Choroid plexus epithelial cell (primary cell): Measurements from ENCODE around the gene VWA2.

Experiments used
- DNase-seq: peaks from one replicate; pipeline ENCODE4 v3.0.0-alpha.2; 2010; ENCODE audit warnings: low read depth
- H3K4me3 ChIP-seq: 2 replicates; pipeline ENCODE4 v1.5.1; 2011; ENCODE audit warnings: low read depth, mild to moderate bottlenecking, control low read depth, low read length, moderate library complexity
- TF ChIP-seq, protein P1 (sequence below): conservative IDR thresholded peaks from 2 replicates; pipeline ENCODE4 v1.5.1; 2011; ENCODE audit warnings: low read depth, mild to moderate bottlenecking, control low read depth, inconsistent platforms, low read length, moderate library complexity

VWA2 gene

DNA sequence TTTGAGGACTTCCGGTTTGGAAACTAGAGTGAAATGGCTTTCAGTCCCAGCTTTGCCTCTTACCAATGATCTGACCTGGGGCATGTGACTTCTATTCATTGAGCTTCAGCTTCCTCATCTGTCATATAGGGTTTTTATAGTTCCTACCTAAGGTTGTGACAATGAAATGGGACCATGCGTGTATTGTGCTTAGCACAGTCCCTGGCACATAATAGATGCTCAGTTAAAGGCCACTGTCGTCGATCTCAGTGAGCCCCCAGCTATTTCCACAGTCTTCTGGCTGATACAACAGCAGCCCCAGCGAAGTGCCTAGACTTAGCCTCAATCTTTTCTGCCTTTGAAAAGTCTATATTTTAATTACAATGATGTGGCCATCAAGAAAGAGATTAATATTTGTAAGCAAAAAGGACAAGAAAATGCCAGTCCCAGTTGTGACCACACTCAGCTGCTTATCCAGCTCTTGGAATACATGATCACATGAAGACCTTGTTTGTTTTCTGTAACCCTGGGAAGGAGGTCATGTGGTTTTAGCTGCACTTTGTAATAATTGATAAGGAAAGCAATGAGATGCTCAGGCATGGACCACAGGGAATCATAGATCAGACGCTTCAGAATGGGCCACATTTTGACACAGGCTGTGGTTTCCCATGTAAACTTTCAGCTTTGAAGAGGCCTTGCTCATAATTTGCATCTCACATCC lies 44.6 kb downstream of the VWA2 start:
- no peak for DNase-seq
- no peak overlapping the region for H3K4me3 ChIP-seq
- TF ChIP-seq, protein P1, sequence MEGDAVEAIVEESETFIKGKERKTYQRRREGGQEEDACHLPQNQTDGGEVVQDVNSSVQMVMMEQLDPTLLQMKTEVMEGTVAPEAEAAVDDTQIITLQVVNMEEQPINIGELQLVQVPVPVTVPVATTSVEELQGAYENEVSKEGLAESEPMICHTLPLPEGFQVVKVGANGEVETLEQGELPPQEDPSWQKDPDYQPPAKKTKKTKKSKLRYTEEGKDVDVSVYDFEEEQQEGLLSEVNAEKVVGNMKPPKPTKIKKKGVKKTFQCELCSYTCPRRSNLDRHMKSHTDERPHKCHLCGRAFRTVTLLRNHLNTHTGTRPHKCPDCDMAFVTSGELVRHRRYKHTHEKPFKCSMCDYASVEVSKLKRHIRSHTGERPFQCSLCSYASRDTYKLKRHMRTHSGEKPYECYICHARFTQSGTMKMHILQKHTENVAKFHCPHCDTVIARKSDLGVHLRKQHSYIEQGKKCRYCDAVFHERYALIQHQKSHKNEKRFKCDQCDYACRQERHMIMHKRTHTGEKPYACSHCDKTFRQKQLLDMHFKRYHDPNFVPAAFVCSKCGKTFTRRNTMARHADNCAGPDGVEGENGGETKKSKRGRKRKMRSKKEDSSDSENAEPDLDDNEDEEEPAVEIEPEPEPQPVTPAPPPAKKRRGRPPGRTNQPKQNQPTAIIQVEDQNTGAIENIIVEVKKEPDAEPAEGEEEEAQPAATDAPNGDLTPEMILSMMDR, result no peak

DNA sequence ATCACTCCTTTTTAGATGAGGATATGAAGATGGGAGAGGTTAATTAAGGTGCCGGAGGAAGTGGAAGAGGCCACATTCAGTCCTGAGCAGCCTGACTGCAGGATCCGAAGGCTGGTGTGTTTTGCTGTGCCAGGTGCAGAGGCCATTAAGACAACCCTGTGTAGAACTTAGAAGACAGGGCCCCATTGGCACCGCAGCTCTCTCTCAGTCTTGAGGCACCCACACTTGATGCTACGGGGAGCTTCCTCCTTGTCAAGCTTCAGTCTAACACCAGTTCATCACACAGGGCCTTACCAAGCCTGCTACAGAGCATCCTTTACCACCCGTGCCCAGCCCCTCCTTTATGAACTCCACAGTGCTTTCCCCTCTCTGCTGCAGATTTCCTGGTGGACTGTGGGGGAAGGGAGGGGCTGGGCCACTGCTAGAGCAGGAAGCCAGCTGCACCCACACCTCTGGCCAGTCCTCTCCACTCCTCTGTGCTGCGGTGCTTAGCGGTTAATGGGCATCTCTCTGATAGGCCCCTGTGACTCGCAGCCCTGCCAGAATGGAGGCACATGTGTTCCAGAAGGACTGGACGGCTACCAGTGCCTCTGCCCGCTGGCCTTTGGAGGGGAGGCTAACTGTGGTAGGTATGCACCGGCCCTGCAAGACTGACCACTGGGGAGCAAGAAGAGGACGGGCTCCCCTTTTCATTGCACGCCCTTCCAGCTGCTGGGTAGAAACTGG lies 45.5 kb downstream of the VWA2 start:
- no peak overlapping the region for H3K4me3 ChIP-seq
- TF ChIP-seq, protein P1, result no peak
- no peak for DNase-seq

DNA sequence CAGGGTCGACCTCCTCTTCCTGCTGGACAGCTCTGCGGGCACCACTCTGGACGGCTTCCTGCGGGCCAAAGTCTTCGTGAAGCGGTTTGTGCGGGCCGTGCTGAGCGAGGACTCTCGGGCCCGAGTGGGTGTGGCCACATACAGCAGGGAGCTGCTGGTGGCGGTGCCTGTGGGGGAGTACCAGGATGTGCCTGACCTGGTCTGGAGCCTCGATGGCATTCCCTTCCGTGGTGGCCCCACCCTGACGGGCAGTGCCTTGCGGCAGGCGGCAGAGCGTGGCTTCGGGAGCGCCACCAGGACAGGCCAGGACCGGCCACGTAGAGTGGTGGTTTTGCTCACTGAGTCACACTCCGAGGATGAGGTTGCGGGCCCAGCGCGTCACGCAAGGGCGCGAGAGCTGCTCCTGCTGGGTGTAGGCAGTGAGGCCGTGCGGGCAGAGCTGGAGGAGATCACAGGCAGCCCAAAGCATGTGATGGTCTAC lies 46.9 kb downstream of the VWA2 start:
- TF ChIP-seq, protein P1, result no peak
- H3K4me3 ChIP-seq, result no peak overlapping the region
- no peak for DNase-seq

DNA sequence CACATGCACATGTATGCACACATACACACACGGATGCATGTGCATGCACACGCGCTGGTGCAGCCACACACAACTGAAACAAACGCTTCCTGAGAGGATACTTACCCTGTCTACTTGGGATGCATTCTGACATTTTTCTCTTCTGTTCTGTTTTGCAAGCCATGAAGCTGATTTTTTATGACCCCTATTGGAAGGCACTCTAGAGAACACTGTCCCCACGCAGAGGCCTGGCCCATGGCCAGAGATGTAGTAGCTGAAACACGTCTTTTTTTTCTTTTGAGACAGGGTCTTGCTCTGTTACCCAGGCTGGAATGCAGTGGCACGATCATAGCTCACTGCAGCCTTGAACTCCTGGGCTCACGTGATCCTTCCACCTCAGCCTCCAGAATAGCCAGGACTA lies 47.9 kb downstream of the VWA2 start:
- TF ChIP-seq, protein P1, result no peak
- DNase-seq, result no peak

GRCh38 chr10:114288424-114289095 lies 49.5 kb downstream of the VWA2 start:
- TF ChIP-seq, protein P1, result no peak
- no peak for DNase-seq
- no peak overlapping the region for H3K4me3 ChIP-seq

More for the DNA sequence above, 47.9 kb downstream of the VWA2 start:
- H3K4me3 ChIP-seq, result no peak overlapping the region

- no peak for DNase-seq
- H3K4me3 ChIP-seq, result no peak overlapping the region
- TF ChIP-seq, protein P1, result no peak
These were observed 50.0 kb downstream of the VWA2 start for GRCh38 chr10:114289096-114289436.
